ENCODE data around the gene KMT5C.

The KMT5C gene

GRCh38 chr19:55339105-55339888 lies at the start of gene KMT5C:
Gene KMT5C (plus strand): TSS chr19:55339876. CDS start chr19:55341937, 2,061 bp downstream.
- H3K27me3 Mint-ChIP-seq (ENCODE audit: low read depth, poor library complexity): peaks cover 8% of the 10 kb centered on the region
- peaks cover 20% of the 10 kb centered on the region for H3K36me3 Mint-ChIP-seq (ENCODE audit: low read depth)
- TF ChIP-seq CTCF (IDR thresholded peaks at IDR 0.05): no peak
- no peaks in the 10 kb centered on the region for H3K9me3 Mint-ChIP-seq
- H3K4me3 Mint-ChIP-seq: peak within 1 kb of the TSS; percentile 96
- DNase-seq: peak; percentile 100
- peaks cover 20% of the 10 kb centered on the region for H3K4me1 Mint-ChIP-seq
- H3K27ac Mint-ChIP-seq: peak within 1 kb of the TSS; percentile 100

- no peak for TF ChIP-seq CTCF (IDR thresholded peaks at IDR 0.05)
- Mint-ChIP-seq H3K36me3 (ENCODE audit: low read depth) (peaks cover 45% of the 10 kb centered on the region), H3K9me3 (no peaks in the 10 kb centered on the region), H3K4me1 (peaks cover 31% of the 10 kb centered on the region), H3K27ac (no peak overlapping the region), H3K27me3 (ENCODE audit: low read depth, poor library complexity) (peaks cover 9% of the 10 kb centered on the region), H3K4me3 (no peak overlapping the region)
- no peak for DNase-seq
These were observed 42.4 kb upstream of the KMT5C start for GRCh38 chr19:55297267-55297666.

- peaks cover 53% of the 10 kb centered on the region for H3K36me3 Mint-ChIP-seq (ENCODE audit: low read depth)
- no peaks in the 10 kb centered on the region for H3K9me3 Mint-ChIP-seq
- no peak overlapping the region for H3K27ac Mint-ChIP-seq
- peaks cover 31% of the 10 kb centered on the region for H3K4me1 Mint-ChIP-seq
- no peak overlapping the region for H3K4me3 Mint-ChIP-seq
- no peak for TF ChIP-seq CTCF (IDR thresholded peaks at IDR 0.05)
- H3K27me3 Mint-ChIP-seq (ENCODE audit: low read depth, poor library complexity): peaks cover 9% of the 10 kb centered on the region
- DNase-seq: no peak
These were observed 39.7 kb upstream of the KMT5C start for GRCh38 chr19:55299991-55300390.

GRCh38 chr19:55300886-55301458 lies 38.7 kb upstream of the KMT5C start:
- no peak for DNase-seq
- TF ChIP-seq CTCF (IDR thresholded peaks at IDR 0.05): no peak
- Mint-ChIP-seq H3K36me3 (ENCODE audit: low read depth) (peaks cover 51% of the 10 kb centered on the region), H3K4me3 (no peak overlapping the region), H3K9me3 (no peaks in the 10 kb centered on the region), H3K27me3 (ENCODE audit: low read depth, poor library complexity) (peaks cover 4% of the 10 kb centered on the region), H3K27ac (peak overlapping the region; percentile 79), H3K4me1 (peaks cover 38% of the 10 kb centered on the region)

- peak; percentile 98 for DNase-seq
- Mint-ChIP-seq H3K9me3 (no peaks in the 10 kb centered on the region), H3K27ac (no peak overlapping the region), H3K4me3 (peak overlapping the region; percentile 70), H3K36me3 (ENCODE audit: low read depth) (peaks cover 54% of the 10 kb centered on the region), H3K4me1 (peaks cover 38% of the 10 kb centered on the region), H3K27me3 (ENCODE audit: low read depth, poor library complexity) (peaks cover 4% of the 10 kb centered on the region)
- peak; percentile 98 for TF ChIP-seq CTCF (IDR thresholded peaks at IDR 0.05)
These were observed 38.0 kb upstream of the KMT5C start for GRCh38 chr19:55301459-55302317.

Data from nephron progenitor cell (in vitro differentiated cells).